Bronchial epithelial cell (primary cell): ENCODE data around the gene SRA1. TPM values are rescaled to one million over a fixed set of nuclear protein-coding genes. Genes with fewer than 3 reads are reported as not detected.
"Not testable (repeated sequence)": the region's sequence is repeated elsewhere in the genome, so short reads cannot be mapped to it uniquely, and the experiment has no call there.

Experiments used
- DNase-seq: peaks from one replicate; pipeline ENCODE4 v3.0.0-alpha.2; 2010; ENCODE audit warnings: low read depth
- FAIRE-seq: peaks from 2 replicates; lab custom pipeline; 2011; peaks lifted over from hg19 to GRCh38; lab: Jason Lieb, UNC
- H3K27me3 ChIP-seq: 2 replicates; pipeline ENCODE4 v1.5.1; 2011; ENCODE audit warnings: low read length; ENCODE audit not compliant: control insufficient read depth, insufficient read depth
- H3K36me3 ChIP-seq: 2 replicates; pipeline ENCODE4 v1.5.1; 2011; ENCODE audit warnings: low read length; ENCODE audit not compliant: control insufficient read depth, insufficient read depth
- H3K4me3 ChIP-seq: 2 replicates; pipeline ENCODE4 v1.5.1; 2011; ENCODE audit warnings: mild to moderate bottlenecking, low read depth, low read length, control low read depth
- total RNA-seq: library from RNA; depleted of rRNA; stranded (reverse); fragments of >200 nt; gene quantifications from 2 replicates; pipeline ENCODE4 v1.2.1, GENCODE V29; 2014
- TF ChIP-seq, protein P1 (sequence below): IDR thresholded peaks from 2 replicates; pipeline ENCODE4 v1.5.1; 2011; ENCODE audit warnings: mild to moderate bottlenecking, moderate library complexity, low read length, control low read depth, inconsistent platforms; ENCODE audit not compliant: insufficient read depth, severe bottlenecking

Gene SRA1
- total RNA-seq, result 39.8 and 48.5 TPM in 2 replicates

DNA sequence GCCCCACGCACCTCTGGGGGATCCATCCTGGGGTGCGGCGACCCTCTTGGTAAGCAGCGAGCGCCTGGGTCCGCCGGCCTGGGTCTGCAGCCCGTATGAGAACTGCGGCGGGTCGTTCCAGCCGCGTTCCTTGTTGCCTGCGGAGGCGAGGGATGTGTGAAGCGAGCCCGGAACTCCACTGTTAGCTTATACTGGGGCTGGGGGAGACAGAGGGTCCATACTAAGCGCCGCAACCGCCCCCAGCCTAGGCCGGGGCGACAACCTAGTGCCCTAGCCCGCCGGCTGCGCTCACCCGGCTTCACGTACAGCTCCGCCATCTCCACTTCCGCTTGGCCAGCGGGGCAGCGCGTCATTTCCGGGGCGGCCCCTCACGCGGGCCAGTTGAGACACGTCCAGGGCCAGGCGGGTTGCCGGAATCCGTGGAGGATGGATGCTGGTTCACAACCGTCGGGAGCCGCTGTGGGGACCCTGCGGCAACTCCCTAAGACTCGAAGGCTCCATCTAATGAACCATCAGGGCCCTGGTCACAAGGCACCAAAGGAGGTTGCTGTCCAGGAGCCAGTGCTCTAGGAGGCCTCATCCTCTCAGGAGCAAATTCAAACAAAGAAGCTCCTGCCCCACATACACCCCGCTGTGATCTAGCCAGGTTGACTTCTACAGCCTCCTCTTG, at the start of gene SRA1:
Gene SRA1 (minus strand): TSS at position 338 of the 670 bp plus-strand sequence. CDS start 21 bp downstream, at position 317.
- peak; percentile 82 for DNase-seq
- Histone ChIP-seq H3K4me3 (peak within 1 kb of the TSS; percentile 85), H3K36me3 (no peaks in the 10 kb centered on the region), H3K27me3 (no peaks in the 10 kb centered on the region)
- no peak for FAIRE-seq
- TF ChIP-seq, protein P1, sequence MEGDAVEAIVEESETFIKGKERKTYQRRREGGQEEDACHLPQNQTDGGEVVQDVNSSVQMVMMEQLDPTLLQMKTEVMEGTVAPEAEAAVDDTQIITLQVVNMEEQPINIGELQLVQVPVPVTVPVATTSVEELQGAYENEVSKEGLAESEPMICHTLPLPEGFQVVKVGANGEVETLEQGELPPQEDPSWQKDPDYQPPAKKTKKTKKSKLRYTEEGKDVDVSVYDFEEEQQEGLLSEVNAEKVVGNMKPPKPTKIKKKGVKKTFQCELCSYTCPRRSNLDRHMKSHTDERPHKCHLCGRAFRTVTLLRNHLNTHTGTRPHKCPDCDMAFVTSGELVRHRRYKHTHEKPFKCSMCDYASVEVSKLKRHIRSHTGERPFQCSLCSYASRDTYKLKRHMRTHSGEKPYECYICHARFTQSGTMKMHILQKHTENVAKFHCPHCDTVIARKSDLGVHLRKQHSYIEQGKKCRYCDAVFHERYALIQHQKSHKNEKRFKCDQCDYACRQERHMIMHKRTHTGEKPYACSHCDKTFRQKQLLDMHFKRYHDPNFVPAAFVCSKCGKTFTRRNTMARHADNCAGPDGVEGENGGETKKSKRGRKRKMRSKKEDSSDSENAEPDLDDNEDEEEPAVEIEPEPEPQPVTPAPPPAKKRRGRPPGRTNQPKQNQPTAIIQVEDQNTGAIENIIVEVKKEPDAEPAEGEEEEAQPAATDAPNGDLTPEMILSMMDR, result no peak

DNA sequence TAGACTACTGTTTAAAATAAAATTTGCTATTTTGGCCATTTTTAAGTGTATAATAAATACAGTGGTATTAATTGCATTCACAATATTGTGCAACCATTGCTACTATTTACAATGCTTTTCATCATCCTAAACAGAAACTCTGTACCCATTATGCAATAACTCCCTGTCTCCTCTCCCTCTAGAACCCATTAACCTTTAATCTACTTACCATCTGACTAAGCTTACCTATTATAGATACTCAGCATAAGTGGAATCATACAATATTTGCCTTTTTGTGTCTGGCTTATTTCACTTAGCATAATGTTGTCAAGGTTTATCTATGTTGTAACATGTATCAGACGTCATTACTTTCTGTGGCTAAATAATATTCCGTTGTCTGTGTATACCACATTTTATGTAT, 49.8 kb upstream of the SRA1 start:
- no peak for FAIRE-seq

DNA sequence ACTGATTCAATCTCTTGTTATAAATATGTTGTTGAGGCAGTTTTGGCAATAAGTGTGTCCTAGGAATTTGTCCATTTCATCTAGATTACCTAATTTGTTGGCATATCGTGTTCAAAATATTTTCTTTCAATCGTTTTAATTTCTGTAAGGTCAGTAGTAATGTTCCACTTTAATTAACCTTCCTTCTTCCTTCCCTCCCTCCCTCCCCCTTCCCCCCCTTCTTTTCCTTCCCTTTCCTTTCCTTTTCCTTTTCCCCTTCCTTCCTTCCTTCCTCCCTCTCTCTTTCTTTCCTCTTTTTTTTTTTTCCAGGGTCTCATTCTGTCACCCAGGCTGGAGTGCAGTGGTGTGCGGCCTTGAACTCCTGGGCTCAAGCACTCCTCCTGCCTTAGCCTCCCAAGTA, 48.6 kb upstream of the SRA1 start:
- Histone ChIP-seq H3K27me3 (no peaks in the 10 kb centered on the region), H3K4me3 (no peak overlapping the region), H3K36me3 (no peaks in the 10 kb centered on the region)
- TF ChIP-seq, protein P1, result no peak
- no peak for DNase-seq
- FAIRE-seq, result no peak

More for the DNA sequence above, 49.8 kb upstream of the SRA1 start:
- Histone ChIP-seq H3K27me3 (no peaks in the 10 kb centered on the region), H3K4me3 (no peak overlapping the region), H3K36me3 (no peaks in the 10 kb centered on the region)
- TF ChIP-seq, protein P1, result no peak
- DNase-seq, result peak; percentile 83

DNA sequence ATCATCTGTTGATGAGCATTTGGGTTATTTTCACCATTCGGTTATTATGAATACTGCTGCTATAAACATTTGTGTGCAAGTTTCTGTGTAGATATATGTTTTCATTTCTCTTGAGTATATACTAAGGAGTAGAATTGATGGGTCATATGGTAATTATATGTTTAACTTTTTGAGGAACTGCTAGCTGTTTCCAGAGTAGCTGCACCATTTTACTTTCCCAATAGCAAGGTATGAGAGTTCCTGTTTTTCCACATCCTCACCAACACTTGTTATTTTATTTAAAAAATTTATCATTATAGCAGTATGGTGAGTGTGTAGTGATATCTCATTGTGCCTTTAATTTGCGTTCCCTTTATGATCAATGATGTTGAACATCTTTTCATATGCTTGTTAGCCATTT, 46.5 kb upstream of the SRA1 start:
- Histone ChIP-seq H3K27me3 (no peaks in the 10 kb centered on the region), H3K4me3 (no peak overlapping the region), H3K36me3 (no peaks in the 10 kb centered on the region)
- FAIRE-seq (no peak), DNase-seq (no peak)
- TF ChIP-seq, protein P1, result no peak

DNA sequence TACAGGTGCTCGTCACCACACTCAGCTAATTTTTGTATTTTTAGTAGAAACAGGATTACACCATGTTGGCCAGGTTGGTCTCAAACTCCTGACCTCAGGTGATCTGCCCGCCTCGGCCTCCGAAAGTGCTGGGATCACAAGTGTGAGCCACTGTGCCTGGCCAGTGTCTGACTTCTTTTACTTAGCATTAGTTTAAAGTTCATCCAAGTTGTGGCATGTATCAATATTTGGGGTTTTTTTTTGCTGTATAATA, 46.1 kb upstream of the SRA1 start:
- H3K4me3 ChIP-seq, H3K36me3 ChIP-seq, H3K27me3 ChIP-seq, DNase-seq, FAIRE-seq: not testable (repeated sequence)

DNA sequence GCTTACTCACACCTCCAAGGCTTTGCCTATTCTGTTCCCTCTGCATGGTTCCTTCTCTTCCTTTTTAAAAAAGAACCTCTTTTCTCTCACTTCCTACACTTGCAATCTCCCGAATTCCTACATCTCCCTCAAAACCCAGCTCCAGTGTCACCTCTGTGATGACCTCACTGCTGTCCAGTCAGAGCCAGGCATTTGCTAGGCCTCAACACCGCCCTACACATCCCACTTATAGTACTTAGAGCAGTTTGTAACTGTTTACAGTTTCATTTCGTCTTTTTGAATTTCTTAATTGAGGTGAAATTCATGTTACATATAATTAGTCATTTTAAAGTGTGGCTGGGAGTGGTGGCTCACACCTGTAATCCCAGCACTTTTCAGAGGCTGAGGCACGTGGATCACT, 44.9 kb upstream of the SRA1 start:
- Histone ChIP-seq H3K27me3 (no peaks in the 10 kb centered on the region), H3K36me3 (no peaks in the 10 kb centered on the region), H3K4me3 (no peak overlapping the region)
- TF ChIP-seq, protein P1, result no peak
- FAIRE-seq (no peak), DNase-seq (no peak)
